GM23248 (cell line): ENCODE measurements around the gene HDAC10. TPM values are rescaled to one million over a fixed set of nuclear protein-coding genes. Genes with fewer than 3 reads are reported as not detected.
A peak's percentile ranks its signal among the peaks of the same experiment; 100 is the strongest.

Experiments
- DNase-seq: peaks from one replicate; pipeline ENCODE4 v3.0.0-alpha.2; 2015
- H2AFZ ChIP-seq: fragments of 200-600 bp; sonication (generic); 2 replicates; pipeline ENCODE4 v1.6.1; 2016; ENCODE audit warnings: antibody characterized with exemption
- H3F3A ChIP-seq: fragments of 200-600 bp; sonication (generic); 2 replicates; pipeline ENCODE4 v1.6.1; 2016; ENCODE audit warnings: mild to moderate bottlenecking, antibody characterized with exemption, mixed run types; ENCODE audit not compliant: insufficient read depth
- H3K27ac ChIP-seq: fragments of 200-600 bp; sonication (generic); 2 replicates; pipeline ENCODE4 v1.5.1; 2016; ENCODE audit warnings: mild to moderate bottlenecking
- H3K27me3 ChIP-seq: fragments of 200-600 bp; sonication (generic); replicated peaks from 2 replicates; pipeline ENCODE4 v1.6.1; 2016; ENCODE audit warnings: mild to moderate bottlenecking; ENCODE audit not compliant: insufficient read depth
- H3K36me3 ChIP-seq: fragments of 200-600 bp; sonication (generic); 2 replicates; pipeline ENCODE4 v1.6.1; 2016; ENCODE audit warnings: low read depth, mild to moderate bottlenecking
- H3K4me1 ChIP-seq: fragments of 200-600 bp; sonication (generic); 2 replicates; pipeline ENCODE4 v1.6.1; 2016; ENCODE audit warnings: mild to moderate bottlenecking; ENCODE audit not compliant: insufficient read depth
- H3K4me2 ChIP-seq: fragments of 200-600 bp; sonication (generic); one replicate; pipeline ENCODE4 v1.6.1; 2016; ENCODE audit warnings: mild to moderate bottlenecking; ENCODE audit not compliant: unreplicated experiment
- H3K4me3 ChIP-seq: fragments of 200-600 bp; sonication (generic); 2 replicates; pipeline ENCODE4 v1.5.1; 2016; ENCODE audit warnings: mild to moderate bottlenecking
- H3K79me2 ChIP-seq: fragments of 200-600 bp; sonication (generic); 2 replicates; pipeline ENCODE4 v1.6.1; 2016; ENCODE audit warnings: mild to moderate bottlenecking; ENCODE audit not compliant: insufficient read depth
- H3K9ac ChIP-seq: fragments of 200-600 bp; sonication (generic); 2 replicates; pipeline ENCODE4 v1.6.1; 2016; ENCODE audit warnings: mild to moderate bottlenecking
- H3K9me2 ChIP-seq: fragments of 200-600 bp; sonication (generic); 2 replicates; pipeline ENCODE4 v1.6.1; 2016; ENCODE audit warnings: mixed run types, mild to moderate bottlenecking, moderate library complexity; ENCODE audit not compliant: insufficient read depth
- H3K9me3 ChIP-seq: fragments of 200-600 bp; sonication (generic); one replicate; pipeline ENCODE4 v1.6.1; 2017; ENCODE audit warnings: low read depth
- H4K20me1 ChIP-seq: fragments of 200-600 bp; sonication (generic); 2 replicates; pipeline ENCODE4 v1.6.0; 2016; ENCODE audit not compliant: insufficient read depth
- EZH2 ChIP-seq: fragments of 200-600 bp; sonication (generic); IDR thresholded peaks from 2 replicates; pipeline ENCODE4 v1.6.1; 2018; ENCODE audit warnings: antibody characterized with exemption, mild to moderate bottlenecking; ENCODE audit not compliant: insufficient read depth, poor library complexity, severe bottlenecking
- EZH2phosphoT487 ChIP-seq: fragments of 200-600 bp; sonication (generic); IDR thresholded peaks from 2 replicates; pipeline ENCODE4 v1.6.1; 2018; ENCODE audit warnings: antibody characterized with exemption, moderate library complexity, mild to moderate bottlenecking, low read depth; ENCODE audit not compliant: insufficient read depth
- WGBS, 2 experiments: methylation state at CpG; one replicate each; pipeline ENCODE4 v1.1.6; 2015 to 2017; ENCODE audit warnings: low lambda C conversion rate in 2 of 2, low coverage in 1 of 2; ENCODE audit errors: missing lambda C conversion rate in 2 of 2; 5-methylcytosine and 5-hydroxymethylcytosine counted together
- in situ Hi-C: fragments of 300-500 bp; cut with MboI; formaldehyde crosslinking; loops from 2 replicates; pipeline ENCODE4 v1.15.0; 2020
- polyA plus RNA-seq: library from polyadenylated mRNA; unstranded; fragments of >200 nt; fragmentation: Nextera tagmentation; extraction: Ambion mirVana; gene quantifications from 2 replicates; pipeline ENCODE4 v1.2.1, GENCODE V29; 2016
- total RNA-seq: library from RNA; depleted of rRNA; stranded (reverse); fragments of >200 nt; shearing (Covaris generic); gene quantifications from 2 replicates; pipeline ENCODE4 v1.2.3, GENCODE V29; 2014

HDAC10 gene
- total and polyA plus RNA-seq, 2 experiments from 2014 or later = 6.6 to 16.8 TPM

DNA sequence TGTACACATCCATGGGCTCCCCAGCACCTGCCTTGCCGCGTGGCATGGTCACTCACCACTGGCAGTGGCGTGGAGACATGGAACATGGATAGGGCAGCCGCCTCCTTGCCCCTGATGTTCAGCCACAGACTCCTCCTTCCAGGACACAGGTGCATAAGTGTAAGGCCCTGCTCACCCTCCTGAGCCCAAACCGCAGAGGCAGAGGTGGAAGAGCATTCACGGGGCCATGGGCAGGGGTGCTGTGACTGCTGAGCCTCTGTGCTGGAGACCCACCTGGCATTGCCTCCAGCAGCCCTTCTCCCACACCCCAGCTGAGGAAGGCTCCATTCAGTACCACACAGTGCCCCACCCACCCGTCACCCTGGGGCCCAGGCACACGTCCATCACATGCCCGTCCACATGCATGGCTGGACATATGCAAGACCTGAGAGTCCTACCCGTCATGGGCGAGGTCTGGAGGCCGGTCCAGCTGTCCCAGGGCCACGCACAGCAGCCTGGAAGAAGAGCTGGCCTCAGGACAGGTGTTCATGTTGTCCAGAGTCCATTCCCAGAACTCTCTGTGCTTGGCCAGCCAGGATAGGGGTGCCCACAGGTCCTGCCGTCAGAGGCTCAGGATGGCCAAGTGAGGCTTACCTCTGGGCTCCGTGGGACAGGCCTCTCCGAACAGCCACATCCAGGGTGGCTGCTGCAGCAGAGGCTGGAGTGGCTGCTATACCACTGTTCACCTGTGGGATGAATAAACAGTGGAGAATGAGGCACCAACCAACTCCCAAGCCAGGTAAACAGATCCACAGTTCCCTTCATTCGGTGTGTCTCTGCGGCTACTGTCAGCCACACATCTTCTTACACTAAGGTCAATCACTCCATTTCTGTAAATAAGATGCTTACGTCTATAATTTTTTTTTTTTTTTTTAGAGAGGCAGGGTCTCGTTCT lies 4.6 kb downstream of the HDAC10 start:
- Histone ChIP-seq H3K4me3 (no peak overlapping the region), H3K79me2 (peaks cover 70% of the 10 kb centered on the region)

DNA sequence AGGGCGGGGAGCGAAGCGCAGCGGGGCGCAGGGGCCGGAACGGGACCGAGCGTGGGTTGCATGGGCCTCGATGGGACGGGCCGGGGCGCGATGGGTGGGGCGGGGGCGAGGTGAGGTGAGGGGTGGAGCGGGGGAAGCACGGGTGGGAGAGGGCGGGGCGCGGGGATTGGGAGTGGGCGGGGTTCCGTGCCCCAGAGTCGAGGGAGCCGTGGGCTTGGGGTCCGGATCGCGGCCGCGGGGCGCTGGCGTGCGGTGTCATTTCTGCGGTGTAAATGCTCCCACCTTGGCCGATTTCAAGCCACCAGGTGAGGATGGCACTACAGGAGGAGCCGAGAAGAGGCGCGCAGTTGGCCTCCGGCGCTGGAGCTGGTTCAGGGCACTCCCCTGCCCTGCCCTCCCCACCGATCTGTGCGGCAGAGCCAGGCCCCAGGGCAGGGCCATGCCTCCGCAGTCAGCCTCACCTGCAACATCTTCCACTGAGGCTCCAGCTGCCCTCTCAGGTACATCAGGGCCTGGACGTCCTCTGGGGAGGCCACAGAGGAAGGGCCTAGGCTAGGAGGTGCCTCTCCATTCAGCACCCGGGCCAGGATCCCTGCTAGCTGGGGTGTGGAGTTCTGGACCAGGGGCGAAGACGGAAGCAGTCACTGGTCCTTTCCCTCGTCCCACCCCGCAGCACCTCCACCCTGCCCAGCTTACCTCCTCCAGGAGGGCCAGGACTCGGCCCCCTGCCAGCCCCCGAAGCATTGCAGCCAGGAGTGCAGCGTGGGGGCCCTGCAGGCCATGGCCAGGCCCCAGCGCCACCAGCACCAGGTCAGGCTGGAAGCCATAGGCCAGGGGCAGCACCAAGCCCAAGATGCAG lies 5.6 kb downstream of the HDAC10 start:
- H3F3A ChIP-seq = no peaks in the 10 kb centered on the region
- peak overlapping the region; percentile 87 for H3K4me2 ChIP-seq
- peaks cover 19% of the 10 kb centered on the region for H3K4me1 ChIP-seq
- H3K9me2 ChIP-seq = no peaks in the 10 kb centered on the region
- H3K4me3 ChIP-seq = peak overlapping the region; percentile 94
- peak overlapping the region; percentile 76 for H3K27ac ChIP-seq
- no peaks in the 10 kb centered on the region for H3K27me3 ChIP-seq
- H3K36me3 ChIP-seq = no peaks in the 10 kb centered on the region
- no peaks in the 10 kb centered on the region for H4K20me1 ChIP-seq
- TF ChIP-seq EZH2phosphoT487 (no peak), EZH2 (no peak)
- no peak for DNase-seq
- H2AFZ ChIP-seq = peak overlapping the region; percentile 92
- peaks cover 81% of the 10 kb centered on the region for H3K79me2 ChIP-seq
- H3K9me3 ChIP-seq = no peaks in the 10 kb centered on the region
- H3K9ac ChIP-seq = peak overlapping the region; percentile 92
- in situ Hi-C loops = no loop called here
- 14 to 31% methylated on average over 14 to 39 of the region's 53 CpGs for WGBS, 2 experiments

More for the DNA sequence above, 4.6 kb downstream of the HDAC10 start:
- DNase-seq = no peak
- 82 to 85% methylated on average over 17 to 20 of the region's 20 CpGs for WGBS, 2 experiments
- no peaks in the 10 kb centered on the region for H3K27me3 ChIP-seq
- in situ Hi-C loops = no loop called here
- H2AFZ ChIP-seq = no peak overlapping the region
- H3K9me3 ChIP-seq = no peaks in the 10 kb centered on the region
- H3K9ac ChIP-seq = no peak overlapping the region
- no peak overlapping the region for H3K27ac ChIP-seq
- H3K4me2 ChIP-seq = no peak overlapping the region
- no peaks in the 10 kb centered on the region for H3F3A ChIP-seq
- no peaks in the 10 kb centered on the region for H3K36me3 ChIP-seq
- H4K20me1 ChIP-seq = no peaks in the 10 kb centered on the region
- H3K4me1 ChIP-seq = peaks cover 15% of the 10 kb centered on the region
- H3K9me2 ChIP-seq = no peaks in the 10 kb centered on the region
- TF ChIP-seq EZH2phosphoT487 = no peak
- TF ChIP-seq EZH2 = no peak

DNA sequence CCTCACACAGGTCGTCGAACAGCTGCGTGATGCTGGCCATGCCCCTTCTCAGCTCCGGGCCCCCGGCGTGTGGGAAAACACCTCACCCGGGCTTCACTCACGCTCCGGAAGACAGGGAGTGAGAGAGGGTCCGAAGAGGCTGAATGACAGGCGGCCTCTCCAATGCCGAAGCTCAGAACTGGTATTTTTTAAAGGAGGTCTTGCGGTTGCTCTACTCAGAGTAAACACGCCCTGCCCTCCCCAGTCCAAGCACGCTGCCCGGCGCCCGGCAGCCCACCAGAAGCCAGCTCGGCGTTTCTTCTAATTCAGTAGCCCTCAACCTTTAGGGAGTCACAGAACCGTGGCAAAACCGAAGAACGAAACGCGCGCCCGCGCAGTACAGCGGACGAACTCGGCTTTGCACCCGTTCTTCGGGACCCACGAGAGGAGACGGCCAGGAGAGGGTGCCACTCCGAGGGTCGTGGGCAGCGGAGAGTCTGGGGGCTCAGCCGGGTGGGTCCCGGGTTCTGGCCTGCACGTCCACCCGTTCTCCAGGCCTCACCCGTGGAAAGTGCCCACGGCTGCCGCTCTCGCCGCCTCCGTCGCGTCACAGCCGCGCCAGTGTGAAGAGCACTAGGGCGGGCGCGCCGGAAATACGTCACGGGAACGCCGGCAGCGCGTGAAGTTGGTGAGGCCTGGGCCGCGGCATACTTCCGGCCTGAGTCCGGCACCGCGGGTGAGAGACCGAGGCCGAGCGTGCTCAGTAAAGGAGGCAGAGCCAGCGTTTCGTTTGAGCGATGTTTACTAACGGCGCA lies 6.4 kb downstream of the HDAC10 start, which contains the start of gene TUBGCP6:
TUBGCP6 (minus strand) TSS at position 604 of the 794 bp plus-strand sequence; CDS start at position 40, 564 bp downstream.
- peaks cover 12% of the 10 kb centered on the region; the same call in 1 of the 2 replicates for H3K4me1 ChIP-seq
- TF ChIP-seq EZH2phosphoT487 (no peak), EZH2 (no peak)
- H3K9me2 ChIP-seq = no peaks in the 10 kb centered on the region
- H4K20me1 ChIP-seq = no peaks in the 10 kb centered on the region
- WGBS, 2 experiments = 1 to 2% methylated on average over 64 to 71 of the region's 76 CpGs
- in situ Hi-C loops = no loop called here
- H3K9me3 ChIP-seq = no peaks in the 10 kb centered on the region
- peaks cover 82% of the 10 kb centered on the region for H3K79me2 ChIP-seq
- peak within 1 kb of the TSS; percentile 92 for H3K9ac ChIP-seq
- no peaks in the 10 kb centered on the region for H3K27me3 ChIP-seq
- no peaks in the 10 kb centered on the region for H3K36me3 ChIP-seq
- H3K27ac ChIP-seq = peak within 1 kb of the TSS; percentile 76
- peak; percentile 98 for DNase-seq
- H3F3A ChIP-seq = no peaks in the 10 kb centered on the region
- H2AFZ ChIP-seq = peak within 1 kb of the TSS; percentile 92
- H3K4me2 ChIP-seq = peak within 1 kb of the TSS; percentile 87
- H3K4me3 ChIP-seq = peak within 1 kb of the TSS; percentile 94
